Measurements from ENCODE around the gene SIPA1L2. TPM values are rescaled to one million over a fixed set of nuclear protein-coding genes. Genes with fewer than 3 reads are reported as not detected.

The SIPA1L2 gene
- total RNA-seq, 1 donor from 2014 or later, result 81.4 TPM

GRCh38 chr1:232655028-232655745, 25.3 kb upstream of the SIPA1L2 start:
- H3K36me3 Mint-ChIP-seq, result no peaks in the 10 kb centered on the region
- no peak for TF ChIP-seq CTCF (IDR thresholded peaks at IDR 0.05; ENCODE audit: unreplicated experiment)
- H3K4me1 Mint-ChIP-seq, result peaks cover 48% of the 10 kb centered on the region
- DNase-seq (ENCODE audit: low spot score in 2 of 2, unreplicated experiment in 2 of 2), result no peak
- no peak overlapping the region for H3K4me3 Mint-ChIP-seq
- H3K27ac Mint-ChIP-seq, result no peak overlapping the region
- H3K9me3 Mint-ChIP-seq, result no peaks in the 10 kb centered on the region
- H3K27me3 Mint-ChIP-seq (ENCODE audit: low read depth), result no peaks in the 10 kb centered on the region

DNA sequence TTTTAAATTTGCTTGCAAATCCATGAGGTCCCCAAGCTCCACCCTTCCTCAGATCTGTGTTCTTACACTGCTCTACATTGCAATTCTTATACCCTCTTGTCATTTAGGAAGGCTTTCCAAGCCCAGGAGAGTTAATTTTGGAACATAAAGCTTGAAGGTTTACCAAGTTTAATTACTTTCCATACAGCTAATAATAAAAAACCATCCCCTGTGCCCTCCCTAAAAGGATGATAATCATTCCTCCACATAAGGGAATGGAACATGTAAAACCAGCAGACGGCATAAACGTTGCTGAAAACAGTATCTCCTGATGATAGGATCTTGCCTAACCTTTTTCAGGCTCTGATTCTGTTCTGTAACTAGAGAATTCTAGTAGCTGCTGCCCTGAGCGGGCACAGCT, 23.9 kb upstream of the SIPA1L2 start:
- no peak for TF ChIP-seq CTCF (IDR thresholded peaks at IDR 0.05; ENCODE audit: unreplicated experiment)
- Mint-ChIP-seq H3K27ac (no peak overlapping the region), H3K27me3 (ENCODE audit: low read depth) (no peaks in the 10 kb centered on the region), H3K36me3 (no peaks in the 10 kb centered on the region), H3K4me1 (peaks cover 45% of the 10 kb centered on the region), H3K4me3 (no peak overlapping the region), H3K9me3 (no peaks in the 10 kb centered on the region)
- no peak for DNase-seq (ENCODE audit: low spot score in 2 of 2, unreplicated experiment in 2 of 2)

- DNase-seq (ENCODE audit: low spot score in 2 of 2, unreplicated experiment in 2 of 2), result no peak
- Mint-ChIP-seq H3K4me1 (peaks cover 37% of the 10 kb centered on the region), H3K4me3 (no peak overlapping the region), H3K27me3 (ENCODE audit: low read depth) (no peaks in the 10 kb centered on the region), H3K27ac (no peak overlapping the region), H3K36me3 (no peaks in the 10 kb centered on the region), H3K9me3 (no peaks in the 10 kb centered on the region)
- no peak for TF ChIP-seq CTCF (IDR thresholded peaks at IDR 0.05; ENCODE audit: unreplicated experiment)
Observed at GRCh38 chr1:232650845-232651244, 20.9 kb upstream of the SIPA1L2 start.

DNA sequence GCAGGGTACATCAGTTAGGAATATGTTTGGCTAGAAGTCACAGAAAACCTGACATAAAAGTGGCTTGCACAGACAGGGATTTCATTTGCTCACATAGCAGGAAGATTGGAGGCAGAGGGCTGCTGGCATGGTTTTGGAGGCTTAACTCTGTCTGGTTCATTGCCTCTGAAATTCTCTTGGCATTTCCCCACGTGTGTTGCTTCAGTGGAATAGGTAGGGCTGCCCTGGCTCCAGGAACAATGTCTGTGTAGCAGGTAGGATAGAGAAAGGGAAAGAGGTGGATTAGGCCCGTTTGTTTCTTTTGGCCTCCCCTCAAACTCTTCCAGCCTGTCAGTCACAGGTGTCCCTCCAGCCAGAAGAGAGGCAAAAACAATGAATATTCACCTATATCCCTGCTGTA, 20.5 kb upstream of the SIPA1L2 start:
- no peak overlapping the region for H3K4me3 Mint-ChIP-seq
- no peak for DNase-seq (ENCODE audit: low spot score in 2 of 2, unreplicated experiment in 2 of 2)
- no peaks in the 10 kb centered on the region for H3K36me3 Mint-ChIP-seq
- no peak for TF ChIP-seq CTCF (IDR thresholded peaks at IDR 0.05; ENCODE audit: unreplicated experiment)
- H3K27ac Mint-ChIP-seq, result no peak overlapping the region
- H3K4me1 Mint-ChIP-seq, result peaks cover 36% of the 10 kb centered on the region
- H3K9me3 Mint-ChIP-seq, result no peaks in the 10 kb centered on the region
- H3K27me3 Mint-ChIP-seq (ENCODE audit: low read depth), result no peaks in the 10 kb centered on the region

DNA sequence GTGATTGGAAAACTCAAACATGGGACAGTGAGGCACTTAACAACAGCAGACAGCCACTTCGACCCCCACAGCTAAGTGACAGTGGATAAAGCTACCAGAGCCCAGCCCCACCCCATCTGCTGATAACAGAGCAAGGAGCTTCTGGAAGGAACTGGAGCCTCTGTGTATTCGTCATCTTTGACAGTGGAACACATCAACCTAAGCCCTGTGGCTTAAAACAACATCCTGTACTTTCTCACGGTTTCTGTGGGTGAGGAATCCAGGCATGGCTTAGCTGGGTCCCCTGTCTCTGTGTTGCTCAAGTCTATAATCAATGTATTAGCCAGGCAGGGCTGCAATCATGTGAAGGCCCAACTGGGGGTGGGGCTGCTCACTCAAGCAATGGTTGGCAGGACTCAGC, 18.4 kb upstream of the SIPA1L2 start:
- Mint-ChIP-seq H3K4me3 (no peak overlapping the region), H3K4me1 (peaks cover 26% of the 10 kb centered on the region), H3K36me3 (no peaks in the 10 kb centered on the region), H3K27ac (no peak overlapping the region), H3K27me3 (ENCODE audit: low read depth) (no peaks in the 10 kb centered on the region), H3K9me3 (no peaks in the 10 kb centered on the region)
- DNase-seq (ENCODE audit: low spot score in 2 of 2, unreplicated experiment in 2 of 2), result no peak
- no peak for TF ChIP-seq CTCF (IDR thresholded peaks at IDR 0.05; ENCODE audit: unreplicated experiment)

Data from mesothelial cell of epicardium (in vitro differentiated cells).